ENCODE measurements around the gene VWC2L.

Gene VWC2L

GRCh38 chr2:214574084-214574781, 163.4 kb downstream of the VWC2L start:
- TF ChIP-seq CTCF (IDR thresholded peaks at IDR 0.05; ENCODE audit: low read depth, low read length): no peak
- no peak for DNase-seq (ENCODE audit: low read depth in 2 of 2)
- H3K4me3 ChIP-seq (replicated peaks in 1 of 2; ENCODE audit: low read depth in 2 of 2, low read length in 2 of 2): no peak overlapping the region

GRCh38 chr2:214575030-214575429, 164.2 kb downstream of the VWC2L start:
- no peak for DNase-seq (ENCODE audit: low read depth in 2 of 2)
- no peak for TF ChIP-seq CTCF (IDR thresholded peaks at IDR 0.05; ENCODE audit: low read depth, low read length)
- no peak overlapping the region for H3K4me3 ChIP-seq (replicated peaks in 1 of 2; ENCODE audit: low read depth in 2 of 2, low read length in 2 of 2)

GRCh38 chr2:214575465-214575864, 164.6 kb downstream of the VWC2L start:
- DNase-seq (ENCODE audit: low read depth in 2 of 2): no peak
- TF ChIP-seq CTCF (IDR thresholded peaks at IDR 0.05; ENCODE audit: low read depth, low read length): no peak
- H3K4me3 ChIP-seq (replicated peaks in 1 of 2; ENCODE audit: low read depth in 2 of 2, low read length in 2 of 2): no peak overlapping the region

GRCh38 chr2:214577769-214578168, 166.9 kb downstream of the VWC2L start:
- no peak overlapping the region for H3K4me3 ChIP-seq (replicated peaks in 1 of 2; ENCODE audit: low read depth in 2 of 2, low read length in 2 of 2)
- peak in 1 of 2 donors; percentile 3 for DNase-seq (ENCODE audit: low read depth in 2 of 2)
- TF ChIP-seq CTCF (IDR thresholded peaks at IDR 0.05; ENCODE audit: low read depth, low read length): no peak

GRCh38 chr2:214578442-214578841, 167.6 kb downstream of the VWC2L start:
- H3K4me3 ChIP-seq (replicated peaks in 1 of 2; ENCODE audit: low read depth in 2 of 2, low read length in 2 of 2): no peak overlapping the region
- TF ChIP-seq CTCF (IDR thresholded peaks at IDR 0.05; ENCODE audit: low read depth, low read length): no peak
- no peak for DNase-seq (ENCODE audit: low read depth in 2 of 2)

- no peak for DNase-seq (ENCODE audit: low read depth in 2 of 2)
- TF ChIP-seq CTCF (IDR thresholded peaks at IDR 0.05; ENCODE audit: low read depth, low read length): no peak
- H3K4me3 ChIP-seq (replicated peaks in 1 of 2; ENCODE audit: low read depth in 2 of 2, low read length in 2 of 2): no peak overlapping the region
Observed at GRCh38 chr2:214579035-214579434, 168.2 kb downstream of the VWC2L start.

GRCh38 chr2:214587442-214587841, 176.6 kb downstream of the VWC2L start:
- DNase-seq (ENCODE audit: low read depth in 2 of 2): no peak
- TF ChIP-seq CTCF (IDR thresholded peaks at IDR 0.05; ENCODE audit: low read depth, low read length): no peak
- H3K4me3 ChIP-seq (replicated peaks in 1 of 2; ENCODE audit: low read depth in 2 of 2, low read length in 2 of 2): no peak overlapping the region

Measured in cardiac fibroblast (primary cell).